Measurements from ENCODE around the gene PIEZO1. TPM values are rescaled to one million over a fixed set of nuclear protein-coding genes. Genes with fewer than 3 reads are reported as not detected.

The PIEZO1 gene
- polyA plus RNA-seq, 1 of the 3 experiments (the other 2 are of a cell fraction): 184 TPM

GRCh38 chr16:88784074-88784855 lies 755 bp downstream of the PIEZO1 start:
- Histone ChIP-seq H3K4me1 (ENCODE audit: control insufficient read depth in 1 of 2, insufficient read depth in 2 of 2, low read depth in 1 of 2, low read length in 1 of 2) (peaks cover 0 to 41% of the 10 kb centered on the region in 2 experiments; a peak in 3 of 4 replicates), H3K4me2 (peak overlapping the region; percentile 91), H3K36me3 (replicated peaks in 1 of 2; ENCODE audit: control insufficient read depth in 1 of 2, insufficient read depth in 2 of 2, low read length in 1 of 2) (no peaks in the 10 kb centered on the region), H4K20me1 (ENCODE audit: insufficient read depth) (peaks cover 47% of the 10 kb centered on the region), H3K9me3 (no peaks in the 10 kb centered on the region), H3F3A (replicated peaks; ENCODE audit: insufficient read depth) (peaks cover 20% of the 10 kb centered on the region), H3K9me2 (no peaks in the 10 kb centered on the region), H3K9ac (peak overlapping the region; percentile 81), H3K79me2 (ENCODE audit: insufficient read depth) (peaks cover 60% of the 10 kb centered on the region), H3K27me3 (ENCODE audit: insufficient read depth) (no peaks in the 10 kb centered on the region), H3K27ac (ENCODE audit: low read depth in 2 of 2, low read length in 1 of 2) (peak overlapping the region; percentile 43 to 84; a peak in 3 of 4 replicates), H2AFZ (ENCODE audit: low read depth) (peak overlapping the region; percentile 22; the same call in 1 of the 2 replicates), H3K4me3 (ENCODE audit: low read depth in 2 of 2, low read length in 1 of 2) (peak overlapping the region; percentile 58 to 76)
- 2% methylated on average over 14 of the region's 74 CpGs for WGBS (ENCODE audit: low lambda C conversion rate)
- CTCF ChIA-PET: interaction anchor here (0.7 to 4.1 kb wide), 8 partner anchors 18 to 1125 kb away, joined by 3 to 31 read pairs (median 4); no protein-coding TSS in a partner anchor
- peak; percentile 81 for DNase-seq
- POLR2A ChIA-PET: no interaction called here
- no peak for TF ChIP-seq MEF2A (IDR thresholded peaks at IDR 0.05; ENCODE audit: borderline replicate concordance, low read depth)
- TF ChIP-seq NRF1 (IDR thresholded peaks at IDR 0.05; ENCODE audit: low read depth, low read length): no peak
- no peak for TF ChIP-seq MXI1 (IDR thresholded peaks at IDR 0.05; ENCODE audit: low read depth, low read length)
- TF ChIP-seq GABPA (IDR thresholded peaks at IDR 0.05; ENCODE audit: low read depth): 0 out of 2 replicates have a peak, but pooled peaks have one; percentile 17
- TF ChIP-seq, protein P1, sequence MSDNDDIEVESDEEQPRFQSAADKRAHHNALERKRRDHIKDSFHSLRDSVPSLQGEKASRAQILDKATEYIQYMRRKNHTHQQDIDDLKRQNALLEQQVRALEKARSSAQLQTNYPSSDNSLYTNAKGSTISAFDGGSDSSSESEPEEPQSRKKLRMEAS (IDR thresholded peaks at IDR 0.05; ENCODE audit: low read depth): peak; percentile 64
- TF ChIP-seq, protein P2, sequence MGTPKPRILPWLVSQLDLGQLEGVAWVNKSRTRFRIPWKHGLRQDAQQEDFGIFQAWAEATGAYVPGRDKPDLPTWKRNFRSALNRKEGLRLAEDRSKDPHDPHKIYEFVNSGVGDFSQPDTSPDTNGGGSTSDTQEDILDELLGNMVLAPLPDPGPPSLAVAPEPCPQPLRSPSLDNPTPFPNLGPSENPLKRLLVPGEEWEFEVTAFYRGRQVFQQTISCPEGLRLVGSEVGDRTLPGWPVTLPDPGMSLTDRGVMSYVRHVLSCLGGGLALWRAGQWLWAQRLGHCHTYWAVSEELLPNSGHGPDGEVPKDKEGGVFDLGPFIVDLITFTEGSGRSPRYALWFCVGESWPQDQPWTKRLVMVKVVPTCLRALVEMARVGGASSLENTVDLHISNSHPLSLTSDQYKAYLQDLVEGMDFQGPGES (IDR thresholded peaks at IDR 0.05; ENCODE audit: low read depth, low read length): no peak
- no peak for TF ChIP-seq JUND (IDR thresholded peaks at IDR 0.05)
- TF ChIP-seq EZH2phosphoT487 (IDR thresholded peaks at IDR 0.05; ENCODE audit: borderline replicate concordance, low read depth): no peak
- no peak for TF ChIP-seq FOXJ3 (CRISPR knock-in tag; IDR thresholded peaks at IDR 0.05)
- TF ChIP-seq GATA2 (CRISPR knock-in tag; IDR thresholded peaks at IDR 0.05): no peak
- no peak for TF ChIP-seq EP300 (IDR thresholded peaks at IDR 0.05; ENCODE audit: borderline replicate concordance in 1 of 2, low read depth in 1 of 2, low read length in 1 of 2)
- 0 out of 2 replicates have a peak, but pooled peaks have one; percentile 13 for TF ChIP-seq FOSL2 (IDR thresholded peaks at IDR 0.05; ENCODE audit: borderline replicate concordance, low read depth)
- no peak for TF ChIP-seq RCOR1 (IDR thresholded peaks at IDR 0.05; ENCODE audit: low read length)
- no peak for TF ChIP-seq REST (IDR thresholded peaks at IDR 0.05; ENCODE audit: low read depth, low read length)
- TF ChIP-seq SIN3A (IDR thresholded peaks at IDR 0.05; ENCODE audit: borderline replicate concordance, low read depth, low read length): peak; percentile 20; the same call in 1 of the 2 replicates
- TF ChIP-seq, protein P3, sequence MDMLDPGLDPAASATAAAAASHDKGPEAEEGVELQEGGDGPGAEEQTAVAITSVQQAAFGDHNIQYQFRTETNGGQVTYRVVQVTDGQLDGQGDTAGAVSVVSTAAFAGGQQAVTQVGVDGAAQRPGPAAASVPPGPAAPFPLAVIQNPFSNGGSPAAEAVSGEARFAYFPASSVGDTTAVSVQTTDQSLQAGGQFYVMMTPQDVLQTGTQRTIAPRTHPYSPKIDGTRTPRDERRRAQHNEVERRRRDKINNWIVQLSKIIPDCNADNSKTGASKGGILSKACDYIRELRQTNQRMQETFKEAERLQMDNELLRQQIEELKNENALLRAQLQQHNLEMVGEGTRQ (IDR thresholded peaks at IDR 0.05; ENCODE audit: borderline replicate concordance, low read depth, low read length): no peak
- TF ChIP-seq NFIC (IDR thresholded peaks at IDR 0.05; ENCODE audit: borderline replicate concordance): no peak
- TF ChIP-seq, protein P4, sequence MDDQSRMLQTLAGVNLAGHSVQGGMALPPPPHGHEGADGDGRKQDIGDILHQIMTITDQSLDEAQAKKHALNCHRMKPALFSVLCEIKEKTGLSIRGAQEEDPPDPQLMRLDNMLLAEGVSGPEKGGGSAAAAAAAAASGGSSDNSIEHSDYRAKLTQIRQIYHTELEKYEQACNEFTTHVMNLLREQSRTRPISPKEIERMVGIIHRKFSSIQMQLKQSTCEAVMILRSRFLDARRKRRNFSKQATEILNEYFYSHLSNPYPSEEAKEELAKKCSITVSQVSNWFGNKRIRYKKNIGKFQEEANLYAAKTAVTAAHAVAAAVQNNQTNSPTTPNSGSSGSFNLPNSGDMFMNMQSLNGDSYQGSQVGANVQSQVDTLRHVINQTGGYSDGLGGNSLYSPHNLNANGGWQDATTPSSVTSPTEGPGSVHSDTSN (IDR thresholded peaks at IDR 0.05): no peak
- no peak for TF ChIP-seq RAD21 (IDR thresholded peaks at IDR 0.05; ENCODE audit: low read length)
- no peak for TF ChIP-seq RFX5 (IDR thresholded peaks at IDR 0.05; ENCODE audit: low read length)
- no peak for TF ChIP-seq SMC3 (IDR thresholded peaks at IDR 0.05; ENCODE audit: low read depth, low read length)
- TF ChIP-seq RXRA (IDR thresholded peaks at IDR 0.05; ENCODE audit: borderline replicate concordance, low read depth): no peak
- TF ChIP-seq YY1 (IDR thresholded peaks at IDR 0.05; ENCODE audit: low read depth): no peak
- no peak for TF ChIP-seq CHD2 (IDR thresholded peaks at IDR 0.05; ENCODE audit: low read length, partially characterized antibody)

Data from SK-N-SH (cell line).